K562 (cell line): ENCODE data around the gene RNF217. TPM values are rescaled to one million over a fixed set of nuclear protein-coding genes. Genes with fewer than 3 reads are reported as not detected.

ENCODE experiments used
- ATF7 ChIP-seq: fragments of 450-650 bp; IDR thresholded peaks from 2 replicates; pipeline ENCODE4 v1.7.1; 2014; ENCODE audit warnings: mild to moderate bottlenecking, moderate library complexity
- CBX3 ChIP-seq, 2 experiments: IDR thresholded peaks; 1 replicate in 1 of 2; 2 replicates in 1 of 2; pipeline ENCODE4 v1.6.1; 2012; ENCODE audit warnings: inconsistent platforms in 2 of 2, low read length in 2 of 2, borderline replicate concordance in 1 of 2, control low read depth in 1 of 2
- CEBPB ChIP-seq: fragments of 450-650 bp; IDR thresholded peaks from 2 replicates; pipeline ENCODE4 v1.6.1; 2016; ENCODE audit warnings: missing genetic modification characterization, missing compliant biosample characterization
- ETV6 ChIP-seq, 3 experiments: fragments of 150-350 bp in 1 of 3; sonication (generic) in 1 of 3; formaldehyde crosslinking in 1 of 3; IDR thresholded peaks; 2 replicates each; pipeline versions ENCODE4 v1.6.1 to v1.8.0; 2014 to 2022; ENCODE audit warnings: borderline replicate concordance in 2 of 3, low read depth in 2 of 3, antibody characterized with exemption in 1 of 3, low read length in 1 of 3, mild to moderate bottlenecking in 1 of 3, missing genetic modification reagents in 1 of 3
- FOSL1 ChIP-seq: fragments of 200-800 bp; sonication (Bioruptor generic); conservative IDR thresholded peaks from 2 replicates; pipeline ENCODE4 v1.6.1; 2016; ENCODE audit warnings: missing genetic modification characterization, missing compliant biosample characterization
- HDAC1 ChIP-seq, 2 experiments: fragments of 450-650 bp; IDR thresholded peaks; 2 replicates each; pipeline ENCODE4 v1.6.1; 2016 to 2017; ENCODE audit warnings: inconsistent platforms in 1 of 2, mild to moderate bottlenecking in 1 of 2, moderate library complexity in 1 of 2
- HDAC3 ChIP-seq: fragments of 450-650 bp; IDR thresholded peaks from 2 replicates; pipeline ENCODE4 v1.6.1; 2018; ENCODE audit warnings: borderline replicate concordance, mild to moderate bottlenecking, moderate library complexity; ENCODE audit not compliant: partially characterized antibody
- MTA3 ChIP-seq: fragments of 450-650 bp; formaldehyde crosslinking; IDR thresholded peaks from 2 replicates; pipeline ENCODE4 v1.6.1; 2017; ENCODE audit warnings: mild to moderate bottlenecking, borderline replicate concordance
- SAFB ChIP-seq: fragments of 200-400 bp; formaldehyde crosslinking; IDR thresholded peaks from 2 replicates; pipeline ENCODE4 v1.6.1; 2017; ENCODE audit warnings: low read depth, low read length, borderline replicate concordance
- SLC30A9 ChIP-seq: fragments of 250-450 bp; sonication (Bioruptor Pico); IDR thresholded peaks from 2 replicates; pipeline ENCODE4 v1.8.0; 2022; ENCODE audit warnings: mild to moderate bottlenecking, moderate library complexity
- SMARCA4 ChIP-seq: fragments of 450-650 bp; IDR thresholded peaks from 2 replicates; pipeline ENCODE4 v1.6.1; 2016
- SOX6 ChIP-seq: fragments of 450-650 bp; IDR thresholded peaks from 2 replicates; pipeline ENCODE4 v1.6.1; 2014; ENCODE audit warnings: mild to moderate bottlenecking
- ZNF668 ChIP-seq: fragments of 250-450 bp; sonication (Bioruptor Pico); IDR thresholded peaks from 2 replicates; pipeline ENCODE4 v1.8.0; 2022; ENCODE audit warnings: mild to moderate bottlenecking, inconsistent platforms
- ZZZ3 ChIP-seq: fragments of 450-650 bp; IDR thresholded peaks from 2 replicates; pipeline ENCODE4 v1.6.1; 2016; ENCODE audit warnings: antibody characterized with exemption, mild to moderate bottlenecking, moderate library complexity
- polyA plus RNA-seq, 8 experiments: library from polyadenylated mRNA; depleted of rRNA in 4 of 8; stranded (reverse) in 5 of 8; unstranded in 3 of 8; fragments of >200 nt; fragmentation: Nextera tagmentation in 2 of 8; fragmentation: Illumina TruSeq in 1 of 8; extraction: Ambion mirVana in 2 of 8; extraction: Trizol in 1 of 8; gene quantifications; 2 replicates each; pipeline versions ENCODE4 v1.2.1 to v1.2.3, GENCODE V29; 2011 to 2014; ENCODE audit warnings: inconsistent platforms in 1 of 8, missing spikeins in 1 of 8
- total RNA-seq, 7 experiments: library from RNA; depleted of rRNA in 6 of 7; stranded (reverse); fragments of >200 nt in 6 of 7; fragmentation: Illumina TruSeq in 2 of 7; extraction: Trizol in 2 of 7; gene quantifications; 2 replicates each; pipeline versions ENCODE4 v1.2.1 to v1.2.3, GENCODE V29; 2011 to 2021; ENCODE audit warnings: low replicate concordance in 1 of 7
- TF ChIP-seq, protein P1 (sequence below): IDR thresholded peaks from 3 replicates; pipeline ENCODE4 v1.6.1; 2011; ENCODE audit warnings: borderline replicate concordance, mild to moderate bottlenecking, moderate library complexity; ENCODE audit not compliant: insufficient read length; ENCODE audit errors: extremely low read depth
- TF ChIP-seq, protein P2 (sequence below): IDR thresholded peaks from 2 replicates; pipeline ENCODE4 v1.6.1; 2016; ENCODE audit warnings: missing genetic modification characterization, missing compliant biosample characterization
- TF ChIP-seq, protein P3 (sequence below): fragments of 250-450 bp; sonication (Bioruptor Pico); IDR thresholded peaks from 2 replicates; pipeline ENCODE4 v1.5.0; 2020; ENCODE audit warnings: mild to moderate bottlenecking, borderline replicate concordance
- TF ChIP-seq, protein P4 (sequence below): fragments of 450-650 bp; IDR thresholded peaks from 2 replicates; pipeline ENCODE4 v1.6.1; 2016; ENCODE audit warnings: mild to moderate bottlenecking

Gene RNF217
- total and polyA plus RNA-seq, 9 of the 15 experiments (the other 6 are each of a cell fraction or from before 2014, with no cell fraction given), result 2.9 to 25.6 (median 12.0) TPM

DNA sequence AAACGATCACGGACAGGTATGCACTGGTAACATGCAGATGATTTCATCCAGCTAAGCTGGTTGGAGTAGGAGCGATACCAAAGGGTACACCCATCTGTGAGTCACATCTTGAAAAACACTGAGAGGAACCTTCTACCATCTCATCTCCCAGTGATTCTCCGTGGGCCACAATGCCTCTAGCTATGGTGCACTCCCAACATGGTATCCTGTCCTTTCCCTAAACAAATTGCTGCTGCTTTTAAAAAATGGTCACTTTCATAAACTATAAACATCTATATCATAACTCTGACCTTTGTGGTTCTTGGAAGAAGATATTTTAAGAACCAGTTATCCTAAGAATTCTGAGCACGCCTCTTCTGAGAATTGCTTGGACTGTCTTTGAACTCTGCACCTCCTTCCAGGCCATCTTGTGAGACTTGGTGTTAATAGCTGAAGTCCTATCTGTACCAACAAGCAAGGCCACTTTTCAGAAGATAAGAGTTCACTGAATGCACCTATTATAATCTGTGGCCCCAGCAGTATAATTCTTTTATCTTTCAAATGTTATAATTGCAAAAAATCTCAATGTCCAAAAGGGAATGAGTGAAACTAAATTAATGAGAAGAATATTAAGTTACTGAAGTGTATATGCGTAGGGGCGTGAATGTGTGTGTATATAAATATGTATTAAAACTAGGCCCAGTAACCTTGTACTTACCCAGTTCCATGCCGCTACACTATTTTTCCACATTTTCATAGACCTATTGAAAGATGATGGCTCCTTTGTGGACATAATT, 120.9 kb downstream of the RNF217 start (continued):
- TF ChIP-seq, protein P1, sequence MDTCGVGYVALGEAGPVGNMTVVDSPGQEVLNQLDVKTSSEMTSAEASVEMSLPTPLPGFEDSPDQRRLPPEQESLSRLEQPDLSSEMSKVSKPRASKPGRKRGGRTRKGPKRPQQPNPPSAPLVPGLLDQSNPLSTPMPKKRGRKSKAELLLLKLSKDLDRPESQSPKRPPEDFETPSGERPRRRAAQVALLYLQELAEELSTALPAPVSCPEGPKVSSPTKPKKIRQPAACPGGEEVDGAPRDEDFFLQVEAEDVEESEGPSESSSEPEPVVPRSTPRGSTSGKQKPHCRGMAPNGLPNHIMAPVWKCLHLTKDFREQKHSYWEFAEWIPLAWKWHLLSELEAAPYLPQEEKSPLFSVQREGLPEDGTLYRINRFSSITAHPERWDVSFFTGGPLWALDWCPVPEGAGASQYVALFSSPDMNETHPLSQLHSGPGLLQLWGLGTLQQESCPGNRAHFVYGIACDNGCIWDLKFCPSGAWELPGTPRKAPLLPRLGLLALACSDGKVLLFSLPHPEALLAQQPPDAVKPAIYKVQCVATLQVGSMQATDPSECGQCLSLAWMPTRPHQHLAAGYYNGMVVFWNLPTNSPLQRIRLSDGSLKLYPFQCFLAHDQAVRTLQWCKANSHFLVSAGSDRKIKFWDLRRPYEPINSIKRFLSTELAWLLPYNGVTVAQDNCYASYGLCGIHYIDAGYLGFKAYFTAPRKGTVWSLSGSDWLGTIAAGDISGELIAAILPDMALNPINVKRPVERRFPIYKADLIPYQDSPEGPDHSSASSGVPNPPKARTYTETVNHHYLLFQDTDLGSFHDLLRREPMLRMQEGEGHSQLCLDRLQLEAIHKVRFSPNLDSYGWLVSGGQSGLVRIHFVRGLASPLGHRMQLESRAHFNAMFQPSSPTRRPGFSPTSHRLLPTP, result no peak
- TF ChIP-seq, protein P2, sequence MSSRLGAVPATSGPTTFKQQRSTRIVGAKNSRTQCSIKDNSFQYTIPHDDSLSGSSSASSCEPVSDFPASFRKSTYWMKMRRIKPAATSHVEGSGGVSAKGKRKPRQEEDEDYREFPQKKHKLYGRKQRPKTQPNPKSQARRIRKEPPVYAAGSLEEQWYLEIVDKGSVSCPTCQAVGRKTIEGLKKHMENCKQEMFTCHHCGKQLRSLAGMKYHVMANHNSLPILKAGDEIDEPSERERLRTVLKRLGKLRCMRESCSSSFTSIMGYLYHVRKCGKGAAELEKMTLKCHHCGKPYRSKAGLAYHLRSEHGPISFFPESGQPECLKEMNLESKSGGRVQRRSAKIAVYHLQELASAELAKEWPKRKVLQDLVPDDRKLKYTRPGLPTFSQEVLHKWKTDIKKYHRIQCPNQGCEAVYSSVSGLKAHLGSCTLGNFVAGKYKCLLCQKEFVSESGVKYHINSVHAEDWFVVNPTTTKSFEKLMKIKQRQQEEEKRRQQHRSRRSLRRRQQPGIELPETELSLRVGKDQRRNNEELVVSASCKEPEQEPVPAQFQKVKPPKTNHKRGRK, result no peak
- peak in 1 of 2 experiments; percentile 54; a peak in 2 of 4 replicates for TF ChIP-seq HDAC1 (IDR thresholded peaks at IDR 0.05)
- TF ChIP-seq CBX3 (IDR thresholded peaks at IDR 0.05; ENCODE audit: borderline replicate concordance in 1 of 2, low read length in 2 of 2), result peak in 1 of 2 experiments; percentile 61; a peak in 1 of 3 replicates
- TF ChIP-seq, protein P3, sequence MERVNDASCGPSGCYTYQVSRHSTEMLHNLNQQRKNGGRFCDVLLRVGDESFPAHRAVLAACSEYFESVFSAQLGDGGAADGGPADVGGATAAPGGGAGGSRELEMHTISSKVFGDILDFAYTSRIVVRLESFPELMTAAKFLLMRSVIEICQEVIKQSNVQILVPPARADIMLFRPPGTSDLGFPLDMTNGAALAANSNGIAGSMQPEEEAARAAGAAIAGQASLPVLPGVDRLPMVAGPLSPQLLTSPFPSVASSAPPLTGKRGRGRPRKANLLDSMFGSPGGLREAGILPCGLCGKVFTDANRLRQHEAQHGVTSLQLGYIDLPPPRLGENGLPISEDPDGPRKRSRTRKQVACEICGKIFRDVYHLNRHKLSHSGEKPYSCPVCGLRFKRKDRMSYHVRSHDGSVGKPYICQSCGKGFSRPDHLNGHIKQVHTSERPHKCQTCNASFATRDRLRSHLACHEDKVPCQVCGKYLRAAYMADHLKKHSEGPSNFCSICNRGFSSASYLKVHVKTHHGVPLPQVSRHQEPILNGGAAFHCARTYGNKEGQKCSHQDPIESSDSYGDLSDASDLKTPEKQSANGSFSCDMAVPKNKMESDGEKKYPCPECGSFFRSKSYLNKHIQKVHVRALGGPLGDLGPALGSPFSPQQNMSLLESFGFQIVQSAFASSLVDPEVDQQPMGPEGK (CRISPR knock-in tag), result no peak
- no peak for TF ChIP-seq CEBPB (tag)
- TF ChIP-seq SMARCA4, result peak; percentile 94
- no peak for TF ChIP-seq ZZZ3
- no peak; a peak in 1 of 4 replicates for TF ChIP-seq ETV6 (IDR thresholded peaks at IDR 0.05; ENCODE audit: borderline replicate concordance in 1 of 2, low read depth in 2 of 2, low read length in 1 of 2)
- no peak for TF ChIP-seq ETV6 (CRISPR knock-in tag; IDR thresholded peaks at IDR 0.05; ENCODE audit: borderline replicate concordance)
- peak; percentile 92 for TF ChIP-seq SOX6
- no peak for TF ChIP-seq SAFB
- TF ChIP-seq SLC30A9 (CRISPR knock-in tag), result no peak
- no peak for TF ChIP-seq MTA3
- TF ChIP-seq HDAC3, result peak; percentile 96
- TF ChIP-seq ZNF668 (CRISPR knock-in tag), result no peak
- peak; percentile 83 for TF ChIP-seq ATF7
- TF ChIP-seq, protein P4, sequence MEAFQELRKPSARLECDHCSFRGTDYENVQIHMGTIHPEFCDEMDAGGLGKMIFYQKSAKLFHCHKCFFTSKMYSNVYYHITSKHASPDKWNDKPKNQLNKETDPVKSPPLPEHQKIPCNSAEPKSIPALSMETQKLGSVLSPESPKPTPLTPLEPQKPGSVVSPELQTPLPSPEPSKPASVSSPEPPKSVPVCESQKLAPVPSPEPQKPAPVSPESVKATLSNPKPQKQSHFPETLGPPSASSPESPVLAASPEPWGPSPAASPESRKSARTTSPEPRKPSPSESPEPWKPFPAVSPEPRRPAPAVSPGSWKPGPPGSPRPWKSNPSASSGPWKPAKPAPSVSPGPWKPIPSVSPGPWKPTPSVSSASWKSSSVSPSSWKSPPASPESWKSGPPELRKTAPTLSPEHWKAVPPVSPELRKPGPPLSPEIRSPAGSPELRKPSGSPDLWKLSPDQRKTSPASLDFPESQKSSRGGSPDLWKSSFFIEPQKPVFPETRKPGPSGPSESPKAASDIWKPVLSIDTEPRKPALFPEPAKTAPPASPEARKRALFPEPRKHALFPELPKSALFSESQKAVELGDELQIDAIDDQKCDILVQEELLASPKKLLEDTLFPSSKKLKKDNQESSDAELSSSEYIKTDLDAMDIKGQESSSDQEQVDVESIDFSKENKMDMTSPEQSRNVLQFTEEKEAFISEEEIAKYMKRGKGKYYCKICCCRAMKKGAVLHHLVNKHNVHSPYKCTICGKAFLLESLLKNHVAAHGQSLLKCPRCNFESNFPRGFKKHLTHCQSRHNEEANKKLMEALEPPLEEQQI, result peak; percentile 96; the same call in 1 of the 2 replicates
- TF ChIP-seq FOSL1 (tag), result peak; percentile 91
